Naive thymus-derived CD4-positive, alpha-beta T cell (primary cell): ENCODE measurements around the gene TAS1R1. TPM values are rescaled to one million over a fixed set of nuclear protein-coding genes. Genes with fewer than 3 reads are reported as not detected.

Experiments used
- ATAC-seq: fragments of 150-1000 bp; cut with Tn5 transposase; 2 replicates; pipeline ENCODE4 v1.10.0; 2021; ENCODE audit warnings: mild to moderate bottlenecking, moderate library complexity
- CTCF ChIA-PET: fragments of 350-600 bp; sonication (Branson Sonifier 250); formaldehyde crosslinking; loops from one replicate; lab custom pipeline; 2021; ENCODE audit warnings: antibody characterized with exemption; lab: Charles Lee
- POLR2A ChIA-PET: fragments of 350-600 bp; sonication (Branson Sonifier 250); formaldehyde crosslinking; loops from one replicate; lab custom pipeline; 2021; ENCODE audit warnings: antibody characterized with exemption, inconsistent platforms; lab: Charles Lee
- DNase-seq, 9 donors: peaks; one replicate each; pipeline versions ENCODE4 v3.0.0 to v3.0.0-alpha.2; 2020 to 2022; ENCODE audit warnings: mixed read lengths in 1 of 9
- H3K27ac ChIP-seq: one replicate; pipeline ENCODE4 v1.7.0; 2013; ENCODE audit warnings: mild to moderate bottlenecking, low read depth, low read length, moderate library complexity
- H3K27me3 ChIP-seq, 2 donors: one replicate each; pipeline ENCODE4 v1.7.0; 2013; ENCODE audit warnings: low read length in 2 of 2, mild to moderate bottlenecking in 2 of 2, moderate library complexity in 2 of 2; ENCODE audit not compliant: control insufficient read depth in 2 of 2, insufficient read depth in 2 of 2
- H3K36me3 ChIP-seq, 3 experiments: 1 replicate in 2 of 3; 2 replicates in 1 of 3; pipeline ENCODE4 v1.7.0; 2013; ENCODE audit warnings: low read length in 3 of 3, mild to moderate bottlenecking in 3 of 3, moderate library complexity in 1 of 3; ENCODE audit not compliant: insufficient read depth in 3 of 3, control insufficient read depth in 2 of 3
- H3K4me1 ChIP-seq, 2 donors: one replicate each; pipeline ENCODE4 v1.7.0; 2013; ENCODE audit warnings: low read length in 2 of 2, mild to moderate bottlenecking in 2 of 2, moderate library complexity in 1 of 2; ENCODE audit not compliant: control insufficient read depth in 2 of 2, insufficient read depth in 2 of 2
- H3K4me3 ChIP-seq: 2 replicates; pipeline ENCODE4 v1.7.0; 2013; ENCODE audit warnings: mild to moderate bottlenecking, low read length
- H3K9me3 ChIP-seq, 3 experiments: 1 replicate in 2 of 3; 2 replicates in 1 of 3; pipeline ENCODE4 v1.7.0; 2013; ENCODE audit warnings: low read length in 3 of 3; ENCODE audit not compliant: control insufficient read depth in 2 of 3
- H3K27ac Mint-ChIP-seq, 9 donors: one replicate each; pipeline ENCODE4 v1.8.0; 2020 to 2022; ENCODE audit warnings: mixed read lengths in 9 of 9, mild to moderate bottlenecking in 8 of 9, moderate library complexity in 5 of 9, inconsistent platforms in 2 of 9
- H3K27me3 Mint-ChIP-seq, 5 donors: one replicate each; pipeline ENCODE4 v1.8.0; 2021 to 2022; ENCODE audit warnings: mixed read lengths in 5 of 5, mild to moderate bottlenecking in 1 of 5
- H3K36me3 Mint-ChIP-seq, 5 donors: one replicate each; pipeline ENCODE4 v1.8.0; 2020 to 2022; ENCODE audit warnings: mixed read lengths in 5 of 5, mild to moderate bottlenecking in 3 of 5, inconsistent platforms in 1 of 5
- H3K4me1 Mint-ChIP-seq, 7 donors: one replicate each; pipeline ENCODE4 v1.8.0; 2020 to 2022; ENCODE audit warnings: mixed read lengths in 7 of 7, mild to moderate bottlenecking in 3 of 7, inconsistent platforms in 1 of 7
- H3K4me3 Mint-ChIP-seq, 10 donors: one replicate each; pipeline ENCODE4 v1.8.0; 2020 to 2022; ENCODE audit warnings: mild to moderate bottlenecking in 10 of 10, mixed read lengths in 10 of 10, moderate library complexity in 6 of 10, inconsistent platforms in 2 of 10
- H3K9me3 Mint-ChIP-seq, 11 donors: one replicate each; pipeline ENCODE4 v1.8.0; 2020 to 2022; ENCODE audit warnings: mixed read lengths in 11 of 11, mild to moderate bottlenecking in 4 of 11, inconsistent platforms in 1 of 11, moderate library complexity in 1 of 11
- intact Hi-C, 2 donors: fragments of 100-400 bp; cut with micrococcal nuclease; formaldehyde crosslinking; loops; one replicate each; pipeline ENCODE4 v1.15.1; 2023
- polyA plus RNA-seq, 2 donors: library from polyadenylated mRNA; unstranded; fragments of 300-500 nt; fragmentation: Illumina TruSeq; gene quantifications; one replicate each; pipeline ENCODE4 v1.2.3, GENCODE V29; 2021
- total RNA-seq, 6 experiments: library from RNA in 5 of 6; stranded (reverse) in 5 of 6; gene quantifications; 1 replicate in 5 of 6; 2 replicates in 1 of 6; pipeline ENCODE4 v1.2.3 and lab custom pipeline; 2021 to 2026

The TAS1R1 gene
- total and polyA plus RNA-seq, 7 experiments from 2014 or later: not detected

- Histone ChIP-seq H3K27ac (no peak overlapping the region), H3K4me1 (peaks cover 23 to 29% of the 10 kb centered on the region in 2 donors), H3K27me3 (no peaks in the 10 kb centered on the region), H3K36me3 (peaks cover 0 to 28% (median 0%) of the 10 kb centered on the region in 3 experiments), H3K4me3 (no peak overlapping the region), H3K9me3 (no peaks in the 10 kb centered on the region)
- Mint-ChIP-seq H3K4me1 (peaks cover 28 to 57% (median 48%) of the 10 kb centered on the region in 7 donors), H3K4me3 (peak overlapping the region in 1 of 10 donors; percentile 16), H3K27me3 (no peaks in the 10 kb centered on the region), H3K36me3 (peaks cover 0 to 4% (median 0%) of the 10 kb centered on the region in 5 donors), H3K27ac (peak overlapping the region in 8 of 9 donors; percentile 7 to 82 (median 32)), H3K9me3 (peaks cover 0 to 2% (median 0%) of the 10 kb centered on the region in 11 donors)
- CTCF ChIA-PET: no interaction called here
- POLR2A ChIA-PET: interaction anchor here (0.8 to 1.2 kb wide), 2 partner anchors 15 to 16 kb away, joined by 3 read pairs; no protein-coding TSS in a partner anchor
- DNase-seq (no peak), ATAC-seq (no peak)
- intact Hi-C loops: no loop called here
Measured at GRCh38 chr1:6584126-6585080, 29.3 kb downstream of the TAS1R1 start.

GRCh38 chr1:6585081-6585722 lies 30.1 kb downstream of the TAS1R1 start:
- Mint-ChIP-seq H3K27me3 (no peaks in the 10 kb centered on the region), H3K27ac (peak overlapping the region in 5 of 9 donors; percentile 7 to 82 (median 11)), H3K4me1 (peaks cover 26 to 59% (median 43%) of the 10 kb centered on the region in 7 donors), H3K4me3 (no peak overlapping the region), H3K36me3 (peaks cover 0 to 8% (median 0%) of the 10 kb centered on the region in 5 donors), H3K9me3 (peaks cover 0 to 2% (median 0%) of the 10 kb centered on the region in 11 donors)
- ATAC-seq (no peak), DNase-seq (no peak)
- no peak overlapping the region for H3K4me3 ChIP-seq
- H3K27ac ChIP-seq: no peak overlapping the region
- no peaks in the 10 kb centered on the region for H3K9me3 ChIP-seq
- H3K4me1 ChIP-seq: peaks cover 21 to 27% of the 10 kb centered on the region in 2 donors
- H3K36me3 ChIP-seq: peaks cover 0 to 32% (median 0%) of the 10 kb centered on the region in 3 experiments
- CTCF ChIA-PET: no interaction called here
- intact Hi-C loops: no loop called here
- H3K27me3 ChIP-seq: no peaks in the 10 kb centered on the region
- POLR2A ChIA-PET: interaction anchor here (1.2 kb wide), 1 partner anchor 15 kb away, joined by 3 read pairs; no protein-coding TSS in a partner anchor

- Histone ChIP-seq H3K9me3 (no peaks in the 10 kb centered on the region), H3K4me3 (no peak overlapping the region), H3K27ac (no peak overlapping the region), H3K36me3 (peaks cover 0 to 34% (median 0%) of the 10 kb centered on the region in 3 experiments), H3K27me3 (no peaks in the 10 kb centered on the region), H3K4me1 (peaks cover 16 to 22% of the 10 kb centered on the region in 2 donors)
- Mint-ChIP-seq H3K9me3 (peaks cover 0 to 2% (median 0%) of the 10 kb centered on the region in 11 donors), H3K27ac (no peak overlapping the region), H3K4me1 (peaks cover 21 to 57% (median 41%) of the 10 kb centered on the region in 7 donors), H3K27me3 (no peaks in the 10 kb centered on the region), H3K4me3 (no peak overlapping the region), H3K36me3 (peaks cover 0 to 8% (median 0%) of the 10 kb centered on the region in 5 donors)
- intact Hi-C loops: no loop called here
- no peak for DNase-seq
- ChIA-PET CTCF (no interaction called here), POLR2A (interaction anchor here (0.6 to 1.2 kb wide), 2 partner anchors 10 to 14 kb away, joined by 3 read pairs; no protein-coding TSS in a partner anchor)
- ATAC-seq: no peak
Measured at GRCh38 chr1:6585841-6586240, 30.7 kb downstream of the TAS1R1 start.

GRCh38 chr1:6586404-6586816 lies 31.3 kb downstream of the TAS1R1 start:
- H3K27me3 ChIP-seq: no peaks in the 10 kb centered on the region
- no peak overlapping the region for H3K4me3 ChIP-seq
- DNase-seq (no peak), ATAC-seq (no peak)
- ChIA-PET POLR2A (interaction anchor here (0.6 to 1.3 kb wide), 2 partner anchors 11 to 26 kb away, joined by 3 read pairs; no protein-coding TSS in a partner anchor), CTCF (no interaction called here)
- intact Hi-C loops: no loop called here
- H3K36me3 Mint-ChIP-seq: peaks cover 0 to 8% (median 0%) of the 10 kb centered on the region in 5 donors
- H3K27ac ChIP-seq: no peak overlapping the region
- H3K9me3 ChIP-seq: no peaks in the 10 kb centered on the region
- peaks cover 0 to 2% (median 0%) of the 10 kb centered on the region in 11 donors for H3K9me3 Mint-ChIP-seq
- H3K4me3 Mint-ChIP-seq: no peak overlapping the region
- H3K27me3 Mint-ChIP-seq: no peaks in the 10 kb centered on the region
- H3K36me3 ChIP-seq: peaks cover 0 to 35% (median 0%) of the 10 kb centered on the region in 3 experiments
- peaks cover 10 to 17% of the 10 kb centered on the region in 2 donors for H3K4me1 ChIP-seq
- no peak overlapping the region for H3K27ac Mint-ChIP-seq
- H3K4me1 Mint-ChIP-seq: peaks cover 20 to 57% (median 41%) of the 10 kb centered on the region in 7 donors

- Histone ChIP-seq H3K27me3 (no peaks in the 10 kb centered on the region), H3K4me3 (no peak overlapping the region), H3K9me3 (no peaks in the 10 kb centered on the region), H3K4me1 (peaks cover under 1 to 8% of the 10 kb centered on the region in 2 donors), H3K36me3 (peaks cover 0 to 40% (median 0%) of the 10 kb centered on the region in 3 experiments), H3K27ac (no peak overlapping the region)
- Mint-ChIP-seq H3K36me3 (peaks cover 0 to 8% (median 0%) of the 10 kb centered on the region in 5 donors), H3K4me3 (peak overlapping the region in 1 of 10 donors; percentile 5), H3K9me3 (peaks cover 0 to 2% (median 0%) of the 10 kb centered on the region in 11 donors), H3K27ac (peak overlapping the region in 6 of 9 donors; percentile 27 to 78 (median 50)), H3K4me1 (peaks cover 12 to 55% (median 41%) of the 10 kb centered on the region in 7 donors), H3K27me3 (no peaks in the 10 kb centered on the region)
- POLR2A ChIA-PET: interaction anchor here (1.1 to 2.0 kb wide), 3 partner anchors 10 to 25 kb away, joined by 3 to 11 read pairs (median 3); no protein-coding TSS in a partner anchor
- DNase-seq: no peak
- intact Hi-C loops: no loop called here
- ATAC-seq: no peak
- CTCF ChIA-PET: interaction anchor here (1.1 kb wide), 1 partner anchor 47 kb away, joined by 3 read pairs; no protein-coding TSS in a partner anchor
Measured at GRCh38 chr1:6587261-6588005, 32.3 kb downstream of the TAS1R1 start.
